Breast epithelium (tissue), 3 donors: ENCODE measurements around the gene MYLK.

Experiments
- CTCF ChIP-seq, 3 donors: fragments of 450-650 bp; IDR thresholded peaks; one replicate each; pipeline ENCODE4 v1.5.1; 2016 to 2017; ENCODE audit warnings: antibody characterized with exemption in 3 of 3, mild to moderate bottlenecking in 3 of 3, moderate library complexity in 3 of 3
- POLR2AphosphoS5 ChIP-seq, 3 donors: sonication (generic); formaldehyde crosslinking; IDR thresholded peaks; one replicate each; pipeline ENCODE4 v1.6.1; 2017; ENCODE audit warnings: antibody characterized with exemption in 3 of 3

GRCh38 chr3:123800362-123800682 is 83.8 kb downstream of the MYLK start:
- TF ChIP-seq POLR2AphosphoS5 (IDR thresholded peaks at IDR 0.05), result no peak
- no peak for TF ChIP-seq CTCF (IDR thresholded peaks at IDR 0.05)
